Activated naive CD8-positive, alpha-beta T cell treated with anti-CD3 and anti-CD28 coated beads, Interleukin-2, amount 50 U/mL, for 16 hours (primary cell): Measurements from ENCODE around the gene ZNF12.

Experiments used
- DNase-seq: peaks from one replicate; pipeline ENCODE4 v3.0.0-alpha.2; 2020; ENCODE audit warnings: low read depth, low spot score

The ZNF12 gene

DNA sequence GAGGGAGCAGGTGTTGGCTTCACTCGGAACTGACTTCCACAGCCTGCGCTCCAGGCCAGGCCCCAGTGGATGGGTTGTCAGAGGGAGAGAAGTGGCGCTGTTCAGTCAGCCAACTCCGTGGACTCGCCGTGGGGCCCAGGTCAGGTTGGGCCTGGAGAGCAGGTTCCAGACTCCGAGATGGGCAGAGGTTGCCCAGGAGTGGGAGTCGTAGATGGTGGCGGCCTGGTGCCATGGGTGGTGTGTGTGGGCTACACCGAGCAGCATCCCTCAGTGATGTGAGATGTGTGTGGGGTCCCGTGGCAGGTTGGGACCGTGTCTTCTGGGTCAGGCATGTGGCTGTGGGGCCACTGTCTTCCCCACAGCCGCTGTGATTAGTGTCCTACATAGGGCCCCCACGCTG, 59.2 kb downstream of the ZNF12 start:
- DNase-seq, result no peak

DNA sequence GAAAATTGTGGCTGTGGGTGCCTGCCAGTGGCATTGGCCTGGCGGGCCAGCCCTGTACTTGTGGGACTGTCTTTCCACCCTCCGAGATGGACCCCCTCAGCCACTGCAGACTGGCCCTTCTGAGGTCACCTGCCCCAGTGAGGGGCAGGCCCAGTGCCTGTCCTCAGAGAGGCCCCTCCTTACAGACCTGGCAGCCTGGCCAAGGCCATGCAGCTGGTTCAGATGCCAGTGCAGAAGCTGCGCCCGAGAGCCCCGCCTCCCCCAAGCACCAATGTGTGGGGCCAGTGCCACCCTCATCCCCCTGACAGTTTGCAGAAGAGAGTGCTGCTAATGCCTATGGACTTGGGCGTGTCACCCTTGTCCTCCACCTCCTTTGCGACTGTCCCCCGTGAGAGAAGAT, 59.7 kb downstream of the ZNF12 start:
- no peak for DNase-seq

DNA sequence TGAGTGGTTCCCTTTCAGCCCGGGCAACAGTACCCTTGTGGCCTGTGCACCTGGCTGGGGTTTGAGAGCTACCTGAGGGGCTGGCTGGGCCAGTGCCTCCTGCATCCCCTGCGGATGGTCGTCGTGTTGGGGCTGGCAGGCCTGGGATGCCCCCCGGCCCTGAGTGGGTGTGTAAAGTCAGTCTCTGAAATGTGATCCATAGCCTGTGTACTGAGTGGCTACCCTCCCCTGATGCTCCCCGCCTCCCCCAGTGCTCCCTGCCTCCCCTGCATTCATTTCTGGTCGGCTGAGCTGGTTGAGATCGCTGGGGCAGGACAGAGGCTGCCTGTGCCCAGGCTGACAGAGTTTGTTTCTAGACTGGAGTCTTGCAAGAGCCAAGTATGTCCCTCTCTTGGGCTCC, 60.3 kb downstream of the ZNF12 start:
- DNase-seq, result no peak

DNA sequence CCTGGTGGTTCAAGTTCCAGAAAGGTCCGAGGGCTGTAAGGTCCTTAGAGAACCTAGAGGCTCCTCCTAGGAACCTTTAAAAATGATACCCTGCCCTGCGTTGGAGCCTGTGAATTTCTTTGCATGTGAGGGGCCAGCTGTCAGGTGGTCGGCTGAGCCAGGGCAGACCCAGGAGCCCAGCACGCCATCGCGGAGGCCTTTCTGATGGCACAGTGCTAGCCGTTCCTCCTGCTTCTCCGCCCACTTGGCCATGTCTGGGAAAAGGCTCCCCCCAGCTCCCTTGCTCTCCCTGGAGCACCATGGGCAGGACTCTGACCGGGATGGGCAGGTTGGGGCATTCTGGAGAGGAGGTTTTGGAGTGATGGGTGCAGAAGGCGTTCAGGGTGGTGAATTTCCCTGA, 62.0 kb downstream of the ZNF12 start:
- DNase-seq, result no peak

DNA sequence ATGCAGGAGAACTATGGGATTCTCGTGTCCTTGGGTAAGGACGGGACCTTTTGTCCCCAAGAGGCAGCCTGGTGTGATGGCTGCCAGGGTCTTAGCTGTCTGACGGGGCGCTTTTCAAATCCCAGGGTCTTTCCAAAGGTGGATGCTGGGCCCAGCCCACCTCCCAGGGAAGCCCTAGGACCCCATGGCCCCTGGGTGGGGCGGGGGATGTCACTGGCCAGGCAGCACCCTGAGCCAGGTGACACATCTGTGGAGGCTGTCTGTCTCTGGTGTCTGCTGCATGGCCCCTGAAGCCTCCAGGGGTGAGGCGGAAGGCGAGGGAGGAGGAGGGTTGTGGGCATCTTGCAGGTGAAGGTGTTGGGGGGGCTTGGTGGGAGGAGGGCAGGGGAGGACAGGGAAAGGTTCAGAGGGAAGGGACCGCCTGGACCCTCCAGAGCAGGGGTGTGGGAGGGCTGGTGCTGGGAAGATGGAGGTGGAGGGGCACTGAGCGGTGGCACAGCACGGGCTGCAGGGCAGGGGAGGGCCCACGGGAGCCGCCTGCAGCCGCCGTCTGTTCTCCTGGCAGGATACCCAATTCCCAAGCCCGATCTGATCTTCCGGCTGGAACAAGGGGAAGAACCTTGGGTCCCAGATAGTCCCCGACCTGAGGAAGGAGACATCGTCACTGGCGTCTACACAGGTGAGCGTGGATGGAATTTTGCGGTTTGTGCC, 62.7 kb downstream of the ZNF12 start:
- no peak for DNase-seq

DNA sequence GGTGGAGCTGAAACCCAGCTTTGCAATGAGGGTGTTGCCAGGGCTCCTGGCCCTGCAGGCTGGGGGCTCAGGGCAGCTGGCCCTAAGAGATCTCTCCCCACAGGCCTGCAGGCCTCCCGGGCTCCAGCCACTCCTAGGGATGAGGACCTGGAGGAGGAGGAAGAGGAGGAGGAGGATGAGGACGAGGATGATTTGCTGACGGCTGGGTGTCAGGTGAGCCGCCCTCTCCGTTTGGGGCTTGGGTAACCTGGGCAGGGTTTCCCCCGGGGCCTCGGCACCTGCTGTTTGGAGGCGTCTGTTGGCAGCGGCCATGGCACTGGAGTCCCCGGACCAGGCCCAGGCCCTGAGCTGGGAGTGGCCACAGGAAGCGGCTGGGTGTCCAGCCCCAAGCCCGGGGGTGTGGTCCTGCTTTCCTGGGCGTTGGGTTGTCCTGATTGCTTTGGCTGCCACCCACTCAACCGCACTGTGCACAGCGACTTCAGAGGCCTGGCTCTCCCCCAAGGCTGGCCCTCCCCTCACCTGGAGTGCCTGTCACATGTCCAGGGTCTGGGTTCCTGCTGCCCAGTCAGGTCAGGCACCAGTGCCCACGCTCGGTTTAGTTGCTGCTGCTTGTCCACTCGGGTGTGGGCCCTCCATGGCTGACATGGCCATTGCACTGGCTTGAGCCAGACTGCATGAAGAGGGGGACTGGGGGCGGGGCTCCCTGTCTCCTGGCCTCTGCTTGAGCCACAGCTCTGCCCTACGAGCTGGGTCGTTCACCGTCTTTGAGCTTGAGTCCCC, 63.7 kb downstream of the ZNF12 start:
- DNase-seq, result no peak

DNA sequence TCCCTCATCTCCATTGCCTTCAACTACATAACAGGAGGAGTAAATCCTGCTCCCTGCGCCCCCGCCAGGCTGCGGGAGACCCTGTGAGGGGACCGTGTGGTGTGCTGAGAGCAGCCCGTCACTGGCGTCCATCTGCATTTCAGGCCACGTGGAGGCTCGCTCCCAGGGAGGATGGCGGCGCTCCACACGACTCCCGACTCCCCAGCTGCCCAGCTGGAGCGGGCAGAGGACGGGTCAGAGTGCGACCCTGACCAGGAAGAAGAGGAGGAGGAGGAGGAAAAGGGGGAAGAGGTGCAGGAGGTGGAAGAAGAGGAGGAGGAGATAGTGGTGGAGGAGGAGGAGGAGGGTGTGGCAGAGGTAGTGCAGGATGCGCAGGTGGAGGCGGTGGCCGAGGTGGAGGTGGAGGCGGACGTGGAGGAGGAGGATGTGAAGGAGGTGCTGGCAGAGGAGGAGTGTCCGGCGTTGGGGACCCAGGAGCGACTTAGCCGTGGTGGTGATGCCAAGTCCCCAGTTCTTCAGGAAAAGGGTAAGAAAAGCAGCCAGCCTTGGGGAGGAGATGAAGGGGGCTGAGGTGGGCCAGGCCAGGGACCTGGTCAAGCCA, 64.4 kb downstream of the ZNF12 start:
- no peak for DNase-seq

DNA sequence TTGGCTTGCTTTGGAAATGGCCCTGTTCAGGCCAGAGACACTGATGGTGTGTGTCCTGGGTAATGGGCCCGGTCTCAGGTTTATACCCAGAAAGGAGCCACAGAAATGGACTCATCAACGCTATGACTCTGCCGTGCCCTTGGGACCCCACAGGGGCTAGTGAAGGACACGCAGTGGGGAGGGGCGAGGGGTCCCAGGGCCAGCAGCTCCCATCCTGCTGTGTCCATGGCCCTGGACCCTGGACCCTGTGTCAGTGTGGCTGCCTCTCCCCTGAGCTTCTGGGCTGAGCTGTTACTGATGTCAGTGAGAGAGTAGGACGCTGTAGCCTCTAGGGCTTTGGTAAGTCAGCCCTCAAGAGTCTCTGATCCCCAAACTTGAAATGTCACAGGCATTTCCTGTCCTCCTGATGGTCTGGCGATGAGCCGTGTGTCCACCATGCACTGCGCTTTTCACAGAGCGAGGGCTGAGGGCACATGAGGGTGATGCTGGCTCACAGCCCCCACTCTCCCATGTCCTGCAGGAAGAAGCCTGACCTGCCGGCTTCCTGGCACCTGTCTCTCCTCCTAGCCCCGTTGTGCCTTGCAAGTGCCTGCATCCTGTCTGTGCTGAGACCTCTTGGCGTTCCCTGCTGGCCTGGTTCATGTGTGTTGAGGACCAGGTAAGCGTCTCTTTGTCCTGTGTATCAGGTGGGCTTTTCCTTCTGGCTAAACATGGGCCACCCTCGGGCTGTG, 65.3 kb downstream of the ZNF12 start:
- no peak for DNase-seq

DNA sequence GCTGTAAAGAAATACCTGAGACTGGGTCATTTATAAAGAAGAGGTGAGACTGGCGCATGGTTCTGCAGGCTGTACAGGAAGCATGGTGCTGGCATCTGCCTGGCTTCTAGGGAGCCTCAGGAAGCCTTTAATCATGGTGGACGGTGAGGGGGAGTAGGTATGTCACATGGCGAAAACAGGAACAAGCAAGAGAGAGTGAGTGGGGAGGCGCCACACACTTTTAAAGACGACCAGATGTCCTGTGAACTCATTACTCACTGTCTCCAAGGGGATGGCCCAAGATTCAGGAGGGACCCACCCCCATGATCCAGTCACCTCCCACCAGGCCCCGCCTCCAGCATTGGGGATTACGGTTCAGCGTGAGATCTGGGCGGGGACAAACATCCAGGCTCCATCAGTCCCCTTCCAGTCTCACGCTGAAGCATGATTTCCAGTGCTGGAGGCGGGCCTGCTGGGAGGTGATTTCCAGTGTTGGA, 66.5 kb downstream of the ZNF12 start:
- no peak for DNase-seq

DNA sequence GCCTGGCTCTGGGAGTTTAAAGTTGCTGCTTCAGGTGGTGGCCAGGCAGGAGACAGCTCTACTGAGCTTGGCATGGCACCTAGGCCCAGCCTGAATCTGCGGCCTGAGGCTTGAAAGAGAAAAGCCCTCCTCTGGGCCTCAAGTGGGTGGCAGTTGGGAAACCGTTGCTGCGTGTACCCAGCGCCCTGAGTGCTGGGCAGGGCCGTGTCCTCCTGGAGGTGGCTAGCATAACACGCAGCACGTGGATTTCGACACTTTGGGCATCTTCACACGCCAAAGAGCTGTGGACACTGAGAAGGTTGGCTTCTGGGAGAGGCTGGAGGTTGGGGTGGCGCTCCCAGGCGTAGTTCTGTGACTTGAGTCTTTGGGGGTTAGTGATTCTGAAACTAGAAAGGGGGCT, 67.1 kb downstream of the ZNF12 start:
- no peak for DNase-seq

DNA sequence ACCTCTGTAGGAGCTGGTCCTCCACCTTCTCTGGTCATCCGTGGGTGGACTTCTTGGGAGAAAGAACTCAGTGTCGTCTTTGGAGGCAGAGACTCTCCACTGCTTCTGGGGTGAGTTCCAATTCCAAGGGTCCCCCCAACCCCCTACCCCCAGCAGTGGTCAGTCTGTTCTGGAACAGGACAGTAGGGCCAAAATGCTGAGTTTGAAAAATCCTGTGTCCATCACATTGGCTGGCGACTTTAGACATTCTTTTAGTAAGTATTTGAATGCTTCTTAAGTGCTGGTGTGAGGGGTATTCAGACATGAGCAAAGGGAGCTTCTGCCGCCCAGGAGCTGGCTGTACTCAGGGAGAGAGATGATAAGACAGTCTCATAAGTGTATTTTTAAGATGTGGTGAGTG, 67.7 kb downstream of the ZNF12 start:
- DNase-seq, result no peak
